IMR-90 (cell line): ENCODE data around the gene ARMC9. TPM values are rescaled to one million over a fixed set of nuclear protein-coding genes. Genes with fewer than 3 reads are reported as not detected.

Source experiments
- ATAC-seq: fragments of 200-7000 bp; cut with Tn5 transposase; 2 replicates; pipeline ENCODE4 v1.9.1; 2020; ENCODE audit warnings: low read depth, mild to moderate bottlenecking, moderate library complexity
- BruUV-seq: library from RNA; stranded (reverse); fragments of 400-500 nt; replicated peaks from 2 replicates; lab custom pipeline; 2021; lab: Mats Ljungman, UMichigan
- CTCF ChIA-PET: fragments of 300-600 bp; formaldehyde crosslinking; extraction: SDS; loops from one replicate; lab custom pipeline; 2021; ENCODE audit warnings: antibody characterized with exemption; lab: Yijun Ruan, JAX
- POLR2A ChIA-PET: fragments of 300-600 bp; sonication (Branson Sonifier 250); formaldehyde crosslinking; loops from one replicate; lab custom pipeline; 2022; ENCODE audit warnings: antibody characterized with exemption; ENCODE audit not compliant: unreplicated experiment; lab: Charles Lee
- DNase-seq: peaks from one replicate; pipeline ENCODE4 v3.0.0; 2013
- H2AFZ ChIP-seq: replicated peaks from 2 replicates; pipeline ENCODE3; 2013; ENCODE audit warnings: low read length, mild to moderate bottlenecking; ENCODE audit not compliant: poor library complexity
- H2AK5ac ChIP-seq: 2 replicates; pipeline ENCODE4 v1.6.1; 2013; ENCODE audit warnings: low read depth, low read length, inconsistent platforms
- H2AK9ac ChIP-seq: replicated peaks from 2 replicates; pipeline ENCODE3; 2013; ENCODE audit warnings: mild to moderate bottlenecking, low read depth, low read length, moderate library complexity; ENCODE audit not compliant: poor library complexity
- H2BK120ac ChIP-seq: 2 replicates; pipeline ENCODE4 v1.6.1; 2013; ENCODE audit warnings: low read depth, low read length, inconsistent platforms
- H2BK15ac ChIP-seq: 3 replicates; pipeline ENCODE4 v1.6.1; 2013; ENCODE audit warnings: low read depth, low read length, inconsistent platforms
- H2BK20ac ChIP-seq: 2 replicates; pipeline ENCODE4 v1.6.1; 2013; ENCODE audit warnings: low read depth, mild to moderate bottlenecking, inconsistent platforms, low read length, moderate library complexity
- H2BK5ac ChIP-seq: 2 replicates; pipeline ENCODE4 v1.6.1; 2013; ENCODE audit warnings: mild to moderate bottlenecking, low read depth, low read length, inconsistent platforms; ENCODE audit not compliant: poor library complexity, severe bottlenecking
- H3K14ac ChIP-seq: replicated peaks from 2 replicates; pipeline ENCODE4 v1.6.1; 2013; ENCODE audit warnings: low read depth, low read length, inconsistent platforms
- H3K18ac ChIP-seq: 2 replicates; pipeline ENCODE4 v1.6.1; 2013; ENCODE audit warnings: low read depth, low read length, control low read depth
- H3K23ac ChIP-seq: 2 replicates; pipeline ENCODE4 v1.6.1; 2013; ENCODE audit warnings: low read depth, low read length, inconsistent platforms
- H3K27ac ChIP-seq: 2 replicates; pipeline ENCODE4 v1.5.1; 2013; ENCODE audit warnings: mild to moderate bottlenecking, control low read depth, low read length; ENCODE audit not compliant: insufficient read depth
- H3K27me3 ChIP-seq: 2 replicates; pipeline ENCODE4 v1.6.1; 2013; ENCODE audit warnings: low read length; ENCODE audit not compliant: control insufficient read depth, insufficient read depth
- H3K36me3 ChIP-seq: 2 replicates; pipeline ENCODE4 v1.6.1; 2013; ENCODE audit warnings: low read length, mixed read lengths; ENCODE audit not compliant: control insufficient read depth, insufficient read depth
- H3K4ac ChIP-seq: 2 replicates; pipeline ENCODE4 v1.6.1; 2013; ENCODE audit warnings: low read depth, low read length, inconsistent platforms
- H3K4me1 ChIP-seq: 2 replicates; pipeline ENCODE4 v1.6.1; 2013; ENCODE audit warnings: low read length, mixed read lengths; ENCODE audit not compliant: control insufficient read depth, insufficient read depth
- H3K4me2 ChIP-seq: 2 replicates; pipeline ENCODE4 v1.6.1; 2013; ENCODE audit warnings: low read depth, mild to moderate bottlenecking, control low read depth, low read length, moderate library complexity
- H3K4me3 ChIP-seq: 2 replicates; pipeline ENCODE4 v1.5.1; 2013; ENCODE audit warnings: low read depth, mild to moderate bottlenecking, control low read depth, low read length, moderate library complexity; ENCODE audit not compliant: insufficient read depth
- H3K56ac ChIP-seq: 2 replicates; pipeline ENCODE4 v1.6.1; 2013; ENCODE audit warnings: low read length, inconsistent platforms; ENCODE audit not compliant: insufficient read depth; ENCODE audit errors: extremely low read depth
- H3K79me1 ChIP-seq, 2 experiments: 2 replicates each; pipeline ENCODE4 v1.6.1; 2013; ENCODE audit warnings: low read length in 2 of 2, inconsistent platforms in 1 of 2, low read depth in 1 of 2
- H3K9ac ChIP-seq: 2 replicates; pipeline ENCODE4 v1.6.1; 2013; ENCODE audit warnings: low read depth, low read length, control low read depth
- H3K9me1 ChIP-seq: 2 replicates; pipeline ENCODE4 v1.6.1; 2013; ENCODE audit warnings: low read length, inconsistent platforms; ENCODE audit not compliant: insufficient read depth
- H3K9me3 ChIP-seq: 2 replicates; pipeline ENCODE4 v1.6.1; 2013; ENCODE audit warnings: low read length; ENCODE audit not compliant: control insufficient read depth, insufficient read depth
- H4K20me1 ChIP-seq: 2 replicates; pipeline ENCODE4 v1.6.1; 2013; ENCODE audit warnings: low read length, inconsistent platforms; ENCODE audit not compliant: insufficient read depth
- H4K5ac ChIP-seq: 2 replicates; pipeline ENCODE4 v1.6.1; 2013; ENCODE audit warnings: mild to moderate bottlenecking, low read depth, low read length, control low read depth
- H4K8ac ChIP-seq, 2 experiments: 2 replicates each; pipeline ENCODE4 v1.6.1; 2013; ENCODE audit warnings: low read depth in 2 of 2, low read length in 2 of 2, control low read depth in 1 of 2, inconsistent platforms in 1 of 2
- H4K91ac ChIP-seq: 2 replicates; pipeline ENCODE4 v1.6.1; 2013; ENCODE audit warnings: low read depth, low read length, inconsistent platforms; ENCODE audit not compliant: insufficient read depth
- BHLHE40 ChIP-seq: fragments of 150-350 bp; IDR thresholded peaks from 2 replicates; pipeline ENCODE4 v1.6.1; 2016; ENCODE audit warnings: mild to moderate bottlenecking, low read depth, low read length
- CEBPB ChIP-seq: IDR thresholded peaks from 2 replicates; pipeline ENCODE4 v1.6.1; 2012; ENCODE audit warnings: low read depth, low read length, improper control_type of control experiment
- CHD1 ChIP-seq: IDR thresholded peaks from 2 replicates; pipeline ENCODE4 v1.6.1; 2012; ENCODE audit warnings: low read depth, low read length, improper control_type of control experiment
- CTCF ChIP-seq: conservative IDR thresholded peaks from 2 replicates; pipeline ENCODE4 v1.5.1; 2012; ENCODE audit warnings: mild to moderate bottlenecking, low read depth, low read length, improper control_type of control experiment
- ELK1 ChIP-seq: fragments of 150-350 bp; IDR thresholded peaks from 2 replicates; pipeline ENCODE4 v1.6.1; 2016; ENCODE audit warnings: low read depth, mild to moderate bottlenecking, low read length, moderate library complexity, borderline replicate concordance
- FOS ChIP-seq: fragments of 150-350 bp; IDR thresholded peaks from 2 replicates; pipeline ENCODE4 v1.6.1; 2016; ENCODE audit warnings: low read depth, low read length
- MXI1 ChIP-seq: IDR thresholded peaks from 2 replicates; pipeline ENCODE4 v1.6.1; 2012; ENCODE audit warnings: low read depth, mild to moderate bottlenecking, low read length, moderate library complexity, borderline replicate concordance
- NFE2L2 ChIP-seq: fragments of 150-350 bp; IDR thresholded peaks from 2 replicates; pipeline ENCODE4 v1.6.1; 2016; ENCODE audit warnings: low read depth, mild to moderate bottlenecking, low read length
- POLR2A ChIP-seq: IDR thresholded peaks from 2 replicates; pipeline ENCODE4 v1.6.1; 2012; ENCODE audit warnings: mild to moderate bottlenecking, low read depth, low read length
- RAD21 ChIP-seq: IDR thresholded peaks from 2 replicates; pipeline ENCODE4 v1.6.1; 2012; ENCODE audit warnings: low read length, improper control_type of control experiment
- RCOR1 ChIP-seq: IDR thresholded peaks from 2 replicates; pipeline ENCODE4 v1.6.1; 2012; ENCODE audit warnings: mild to moderate bottlenecking, low read length, improper control_type of control experiment; ENCODE audit not compliant: insufficient replicate concordance
- RFX5 ChIP-seq: IDR thresholded peaks from 2 replicates; pipeline ENCODE4 v1.8.0; 2012; ENCODE audit warnings: low read depth, mild to moderate bottlenecking, low read length, moderate library complexity
- SMC3 ChIP-seq: fragments of 150-350 bp; IDR thresholded peaks from 2 replicates; pipeline ENCODE4 v1.6.1; 2016; ENCODE audit warnings: low read depth, mild to moderate bottlenecking, antibody characterized with exemption, low read length, moderate library complexity
- USF2 ChIP-seq: fragments of 150-350 bp; IDR thresholded peaks from 2 replicates; pipeline ENCODE4 v1.6.1; 2017; ENCODE audit warnings: mild to moderate bottlenecking, antibody characterized with exemption, low read length, low read depth
- WGBS, 2 experiments: methylation state at CpG; one replicate each; pipeline versions ENCODE4 v1.1.5 to v1.1.7; 2013; ENCODE audit warnings: missing lambda C conversion rate in 2 of 2; ENCODE audit not compliant: insufficient read length in 1 of 2; ENCODE audit errors: extremely low coverage in 2 of 2; 5-methylcytosine and 5-hydroxymethylcytosine counted together
- dilution Hi-C: fragments of 300-500 bp; cut with HindIII; formaldehyde crosslinking; loops from one replicate; pipeline ENCODE4 v1.14.3; 2018; ENCODE audit warnings: low sequenced_read_pairs; ENCODE audit not compliant: unreplicated experiment
- in situ Hi-C: fragments of 300-500 bp; cut with MboI; formaldehyde crosslinking; loops from 3 replicates; pipeline ENCODE4 v1.14.3; 2019; ENCODE audit warnings: low sequenced_read_pairs, inconsistent platforms, mixed read lengths
- intact Hi-C: fragments of 100-400 bp; cut with micrococcal nuclease; formaldehyde crosslinking; loops from 2 replicates; pipeline ENCODE4 v1.10.0; 2022
- polyA plus RNA-seq, 3 experiments: library from polyadenylated mRNA; depleted of rRNA; stranded (reverse); fragments of >200 nt; gene quantifications; 2 replicates each; pipeline ENCODE4 v1.2.3, GENCODE V29; 2012; ENCODE audit warnings: low replicate concordance in 1 of 3
- total RNA-seq: library from RNA; depleted of rRNA; stranded (reverse); fragments of >200 nt; gene quantifications from 2 replicates; pipeline ENCODE4 v1.2.3, GENCODE V29; 2012

Gene ARMC9
- total and polyA plus RNA-seq, 2 of the 4 experiments (the other 2 are of a cell fraction), result 36.0 to 46.6 TPM

GRCh38 chr2:231353469-231353868 is 155.0 kb downstream of the ARMC9 start:
- no peak overlapping the region for H3K18ac ChIP-seq
- H3K23ac ChIP-seq, result no peak overlapping the region
- H3K4ac ChIP-seq, result no peak overlapping the region
- H3K27ac ChIP-seq, result no peak overlapping the region
- H2BK15ac ChIP-seq, result no peak overlapping the region
- no peak overlapping the region for H2AK9ac ChIP-seq
- no TSS peak for BruUV-seq
- no peak overlapping the region for H3K4me2 ChIP-seq
- H3K14ac ChIP-seq, result no peak overlapping the region
- ATAC-seq (no peak), DNase-seq (no peak)
- H4K5ac ChIP-seq, result no peak overlapping the region
- intact Hi-C loops, result no loop called here
- H4K20me1 ChIP-seq, result no peaks in the 10 kb centered on the region
- peaks cover 4% of the 10 kb centered on the region; the same call in 1 of the 2 replicates for H3K36me3 ChIP-seq
- TF ChIP-seq CTCF (no peak), RFX5 (no peak), RCOR1 (no peak), SMC3 (no peak), USF2 (no peak), CHD1 (no peak), BHLHE40 (no peak), POLR2A (no peak), FOS (no peak), ELK1 (no peak), MXI1 (no peak), NFE2L2 (no peak), CEBPB (no peak), RAD21 (no peak)
- no peak overlapping the region for H3K4me3 ChIP-seq
- no CpG with 5 or more reads among the region's 6 CpGs for WGBS, 2 experiments
- H2BK5ac ChIP-seq, result no peak overlapping the region
- H3K56ac ChIP-seq, result no peak overlapping the region
- H2AFZ ChIP-seq, result no peak overlapping the region
- H3K9me3 ChIP-seq, result no peaks in the 10 kb centered on the region
- H3K9me1 ChIP-seq, result peaks cover 12% of the 10 kb centered on the region
- no peak overlapping the region for H2BK120ac ChIP-seq
- H4K91ac ChIP-seq, result no peak overlapping the region
- dilution Hi-C loops, result no loop called here
- H3K9ac ChIP-seq, result no peak overlapping the region
- ChIA-PET CTCF (no interaction called here), POLR2A (no interaction called here)
- H3K79me1 ChIP-seq, result no peaks in the 10 kb centered on the region; a peak in 1 of 4 replicates
- in situ Hi-C loops, result no loop called here
- H3K27me3 ChIP-seq, result no peaks in the 10 kb centered on the region
- peaks cover 4% of the 10 kb centered on the region; the same call in 1 of the 2 replicates for H3K4me1 ChIP-seq
- no peak overlapping the region for H2AK5ac ChIP-seq
- no peak overlapping the region for H4K8ac ChIP-seq
- no peak overlapping the region for H2BK20ac ChIP-seq
